GM19043 (cell line): ENCODE measurements around the gene FAM149A.
A peak's percentile ranks its signal among the peaks of the same experiment; 100 is the strongest.

Source experiments
- ATAC-seq: cut with Tn5 transposase; IDR thresholded peaks from one replicate; pipeline ENCODE4 v1.9.1; 2021; ENCODE audit warnings: low read depth; ENCODE audit not compliant: unreplicated experiment

FAM149A gene

DNA sequence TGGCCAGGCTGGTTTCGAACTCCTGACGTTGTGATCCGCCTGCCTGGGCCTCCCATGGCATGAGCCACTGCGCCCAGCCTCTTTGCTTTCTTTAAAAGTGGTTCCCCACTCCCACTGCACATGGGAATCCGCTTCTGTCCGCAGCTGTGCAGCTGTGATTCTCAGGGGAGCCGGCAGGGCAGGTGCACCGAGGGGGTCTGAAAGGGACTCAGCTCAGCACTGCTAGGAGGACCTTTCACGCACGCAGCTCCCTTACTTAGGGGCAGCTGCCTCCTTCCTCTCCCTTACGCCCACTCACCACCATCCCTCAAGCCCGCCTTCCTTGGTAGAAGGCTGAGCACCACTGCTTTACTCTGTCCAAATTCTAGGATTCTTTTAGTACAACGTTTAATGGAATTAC, 46.4 kb downstream of the FAM149A start:
- ATAC-seq: no peak

DNA sequence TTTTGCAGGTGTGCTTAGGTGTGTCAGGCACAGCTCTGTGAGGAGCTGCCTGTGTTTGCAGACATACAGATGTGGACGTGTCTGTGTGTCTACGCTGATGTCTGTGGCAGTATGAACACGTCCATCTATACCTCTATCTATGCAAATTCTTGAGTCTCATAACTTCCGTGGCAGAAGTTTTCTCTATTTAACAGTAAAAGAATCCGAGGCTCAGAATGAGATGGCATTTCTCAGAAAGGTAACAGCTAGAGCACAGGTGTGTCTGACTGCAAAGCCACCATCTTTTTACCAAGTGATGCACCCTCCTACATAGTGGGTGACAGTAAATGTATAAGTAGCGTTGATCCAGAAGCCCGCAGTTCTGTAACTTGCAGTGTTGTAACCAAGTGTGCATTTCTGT, 47.0 kb downstream of the FAM149A start:
- no peak for ATAC-seq

GRCh38 chr4:186158021-186158813, 53.7 kb downstream of the FAM149A start:
- no peak for ATAC-seq

- ATAC-seq: no peak
Observed at GRCh38 chr4:186158966-186159365, 54.5 kb downstream of the FAM149A start.

DNA sequence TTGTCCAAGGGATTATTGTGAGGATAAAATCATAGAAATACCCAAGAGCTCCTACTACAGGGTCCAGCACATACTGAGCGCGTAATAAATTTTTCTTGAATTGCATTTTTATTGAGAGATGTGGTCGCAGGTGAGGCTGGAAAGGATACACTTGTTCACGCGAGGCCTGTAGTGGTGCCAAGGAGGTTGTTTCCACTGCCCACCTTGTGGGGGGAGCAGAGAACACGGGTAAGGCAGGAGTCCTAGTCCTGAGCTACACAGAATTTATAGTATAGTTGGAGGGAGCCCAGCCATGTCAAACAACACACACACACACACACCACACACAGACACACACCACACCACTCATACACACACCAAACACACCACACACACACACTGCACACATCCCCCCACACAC, 55.1 kb downstream of the FAM149A start:
- no peak for ATAC-seq

DNA sequence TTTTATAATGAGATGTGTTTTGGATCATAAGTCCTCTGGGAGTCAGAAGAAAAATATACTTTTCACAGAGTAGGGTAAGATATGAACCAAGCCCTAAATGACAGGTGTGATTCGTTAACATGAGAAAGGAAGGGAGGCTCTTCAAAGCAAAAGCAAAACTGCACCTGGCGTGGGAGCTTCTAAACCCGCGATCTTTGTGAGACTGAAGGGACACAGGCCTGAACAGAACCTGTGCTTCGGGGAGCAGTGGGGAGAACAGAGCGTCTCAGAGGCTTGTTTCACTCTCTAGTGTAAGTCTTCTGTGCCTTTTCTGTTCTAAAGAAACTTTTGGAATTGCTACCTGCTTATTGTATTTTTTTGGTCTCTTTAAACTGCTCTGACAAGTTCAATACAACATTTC, 56.6 kb downstream of the FAM149A start:
- peak; percentile 87 for ATAC-seq

GRCh38 chr4:186166852-186167512, 62.5 kb downstream of the FAM149A start:
- ATAC-seq: no peak

- ATAC-seq: no peak
Observed at GRCh38 chr4:186167605-186168004, 63.1 kb downstream of the FAM149A start.

DNA sequence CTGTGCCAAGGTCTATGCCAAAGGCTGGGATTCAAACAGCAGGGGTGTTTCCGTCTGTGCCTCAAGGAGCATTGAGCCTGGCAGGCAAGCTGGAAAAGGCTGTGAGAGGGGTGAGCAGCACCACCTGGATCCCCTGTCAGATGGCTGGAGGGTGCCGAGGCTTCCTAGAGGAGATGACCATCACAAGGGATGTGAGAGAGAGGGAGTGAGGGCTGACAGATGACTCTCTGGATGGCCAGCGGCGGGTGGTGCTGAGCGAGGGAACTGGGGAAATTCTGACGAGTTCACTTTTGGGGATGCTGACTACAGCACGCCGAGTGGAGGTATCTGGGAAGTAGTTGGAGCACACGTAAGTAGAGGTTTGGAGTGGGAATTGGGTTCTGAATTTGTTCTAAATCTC, 64.2 kb downstream of the FAM149A start:
- no peak for ATAC-seq

GRCh38 chr4:186169333-186169944, 64.9 kb downstream of the FAM149A start:
- no peak for ATAC-seq

GRCh38 chr4:186169945-186170802, 65.7 kb downstream of the FAM149A start:
- ATAC-seq: no peak

DNA sequence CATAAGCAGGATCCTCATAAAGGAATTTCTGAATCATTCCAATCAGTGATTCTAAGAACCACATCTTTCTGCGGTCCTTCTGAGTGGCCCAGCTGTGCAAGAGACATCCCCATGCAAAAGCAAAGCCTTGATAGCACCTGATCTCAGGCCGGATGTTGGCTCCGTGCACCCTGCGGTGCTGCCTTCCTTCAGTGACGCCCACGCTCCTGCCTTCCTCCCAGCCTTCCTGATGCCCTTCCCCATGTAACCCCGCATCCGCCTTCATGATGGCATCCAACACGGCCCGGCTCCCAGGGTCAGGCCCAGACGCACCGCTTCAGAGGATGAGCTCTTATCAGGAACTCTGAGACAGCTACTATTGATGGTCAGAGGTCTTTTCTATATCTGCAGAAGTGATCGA, 66.5 kb downstream of the FAM149A start:
- ATAC-seq: no peak

- ATAC-seq: no peak
Observed at GRCh38 chr4:186172546-186172945, 68.0 kb downstream of the FAM149A start.

- no peak for ATAC-seq
Observed at GRCh38 chr4:186188107-186188506, 83.6 kb downstream of the FAM149A start.

GRCh38 chr4:186189656-186190055, 85.2 kb downstream of the FAM149A start:
- ATAC-seq: no peak

- peak; percentile 25 for ATAC-seq
Observed at GRCh38 chr4:186190581-186191199, 86.2 kb downstream of the FAM149A start.

GRCh38 chr4:186191200-186192065, 86.9 kb downstream of the FAM149A start, which contains the start of gene CYP4V2:
Gene CYP4V2, plus strand, starts transcription at chr4:186191567. Its CDS starts 257 bp downstream, at chr4:186191824.
- peak; percentile 83 for ATAC-seq

DNA sequence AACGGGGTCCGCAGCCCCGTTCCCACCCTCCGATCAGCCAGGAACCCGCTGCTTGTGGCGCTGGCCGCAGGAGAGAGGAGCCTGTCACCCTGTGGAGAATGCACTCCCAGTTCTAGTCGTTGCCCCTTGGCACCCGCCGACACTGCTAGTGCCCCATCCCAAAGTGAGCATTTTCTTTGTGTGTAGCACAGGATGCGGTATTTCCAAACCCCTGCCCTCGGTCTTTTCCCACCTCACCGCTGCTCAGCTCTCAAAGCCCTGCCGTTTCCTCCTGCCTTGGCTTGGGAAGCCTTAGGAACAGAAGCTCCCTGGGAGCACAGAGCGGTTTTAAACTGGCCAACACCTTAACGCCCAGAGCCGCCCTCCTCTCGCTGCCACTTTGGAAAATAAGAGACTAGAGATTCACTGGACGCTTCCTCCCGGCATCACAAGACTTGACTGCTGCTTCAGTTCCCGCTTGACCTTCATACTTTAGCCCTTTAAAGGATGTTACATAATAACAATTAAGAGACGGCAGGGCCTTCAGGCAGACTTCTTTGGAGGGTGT, 87.6 kb downstream of the FAM149A start:
- ATAC-seq: peak; percentile 0

GRCh38 chr4:186193851-186194250, 89.3 kb downstream of the FAM149A start:
- no peak for ATAC-seq
